Endothelial cell of umbilical vein (primary cell): Measurements from ENCODE around the gene IP6K2. TPM values are rescaled to one million over a fixed set of nuclear protein-coding genes. Genes with fewer than 3 reads are reported as not detected.

Experiments used
- Bru-seq: library from RNA; stranded (reverse); fragments of 400-500 nt; gene quantifications from one replicate; lab custom pipeline; 2021; lab: Mats Ljungman, UMichigan
- BruChase-seq, 2 experiments: library from RNA; stranded (reverse); fragments of 400-500 nt; gene quantifications; one replicate each; lab custom pipeline; 2021; lab: Mats Ljungman, UMichigan
- BruUV-seq: library from RNA; stranded (reverse); fragments of 400-500 nt; replicated peaks from 2 replicates; lab custom pipeline; 2021; lab: Mats Ljungman, UMichigan
- CTCF ChIA-PET: fragments of 300-600, 350-600 bp; sonication (Branson Sonifier 250); formaldehyde crosslinking; loops from one replicate; lab custom pipeline; 2021; ENCODE audit warnings: antibody characterized with exemption, inconsistent platforms; lab: Charles Lee
- POLR2A ChIA-PET: fragments of 300-600, 350-600 bp; sonication (Branson Sonifier 250); formaldehyde crosslinking; loops from one replicate; lab custom pipeline; 2021; ENCODE audit warnings: antibody characterized with exemption, inconsistent platforms; lab: Charles Lee
- DNase-seq: peaks from one replicate; pipeline ENCODE4 v3.0.0-alpha.2; 2011; ENCODE audit warnings: low read depth, low spot score
- FAIRE-seq: peaks from 2 replicates; lab custom pipeline; 2011; peaks lifted over from hg19 to GRCh38; lab: Jason Lieb, UNC
- H2AFZ ChIP-seq: 2 replicates; pipeline ENCODE4 v1.6.0; 2012; ENCODE audit warnings: low read depth, low read length, control low read depth, inconsistent platforms
- H3K27ac ChIP-seq: 2 replicates; pipeline ENCODE4 v1.5.1; 2011; ENCODE audit warnings: low read depth, mild to moderate bottlenecking, control low read depth, low read length, moderate library complexity; ENCODE audit not compliant: insufficient read depth
- H3K27me3 ChIP-seq, 2 experiments: 2 replicates each; pipeline versions ENCODE4 v1.6.0 to v1.6.1; 2011; ENCODE audit warnings: low read length in 2 of 2, mixed read lengths in 1 of 2; ENCODE audit not compliant: control insufficient read depth in 2 of 2, insufficient read depth in 2 of 2
- H3K36me3 ChIP-seq, 2 experiments: 2 replicates in 1 of 2; 3 replicates in 1 of 2; pipeline ENCODE4 v1.5.1; 2011; ENCODE audit warnings: low read length in 2 of 2, mild to moderate bottlenecking in 1 of 2, moderate library complexity in 1 of 2; ENCODE audit not compliant: control insufficient read depth in 2 of 2, insufficient read depth in 2 of 2; ENCODE audit errors: extremely low read depth in 1 of 2
- H3K4me1 ChIP-seq: 3 replicates; pipeline ENCODE4 v1.5.1; 2011; ENCODE audit warnings: mild to moderate bottlenecking, low read length; ENCODE audit not compliant: control insufficient read depth, insufficient read depth; ENCODE audit errors: extremely low read depth
- H3K4me2 ChIP-seq: 2 replicates; pipeline ENCODE4 v1.6.1; 2011; ENCODE audit warnings: low read length, control low read depth, mixed read lengths; ENCODE audit not compliant: insufficient read depth
- H3K4me3 ChIP-seq, 3 experiments: fragments of 200-600 bp in 1 of 3; sonication (generic), shearing (Covaris generic) in 1 of 3; replicated peaks in 1 of 3; 2 replicates each; pipeline ENCODE4 v1.5.1; 2011 to 2016; ENCODE audit warnings: control low read depth in 3 of 3, low read length in 3 of 3, mild to moderate bottlenecking in 2 of 3, inconsistent platforms in 1 of 3, low read depth in 1 of 3, moderate library complexity in 1 of 3; ENCODE audit not compliant: insufficient read depth in 1 of 3
- H3K79me2 ChIP-seq: 2 replicates; pipeline ENCODE4 v1.6.0; 2012; ENCODE audit warnings: low read length, inconsistent platforms; ENCODE audit not compliant: control insufficient read depth, insufficient read depth
- H3K9ac ChIP-seq: replicated peaks from 2 replicates; pipeline ENCODE3; 2011; ENCODE audit warnings: low read length, control low read depth; ENCODE audit not compliant: insufficient read depth; ENCODE audit errors: extremely low read depth
- H3K9me1 ChIP-seq: replicated peaks from 3 replicates; pipeline ENCODE4 v1.6.0; 2011; ENCODE audit warnings: mild to moderate bottlenecking, low read length; ENCODE audit not compliant: control insufficient read depth, insufficient read depth; ENCODE audit errors: extremely low read depth
- H3K9me3 ChIP-seq: replicated peaks from 2 replicates; pipeline ENCODE4 v1.5.1; 2012; ENCODE audit warnings: low read length, inconsistent platforms; ENCODE audit not compliant: control insufficient read depth, insufficient read depth
- H4K20me1 ChIP-seq: replicated peaks from 2 replicates; pipeline ENCODE3; 2011; ENCODE audit warnings: mild to moderate bottlenecking, low read length; ENCODE audit not compliant: control insufficient read depth, insufficient read depth; ENCODE audit errors: extremely low read depth
- JUN ChIP-seq: IDR thresholded peaks from 2 replicates; pipeline ENCODE4 v1.6.1; 2011; ENCODE audit warnings: borderline replicate concordance, low read depth; ENCODE audit not compliant: insufficient read length, insufficient read depth
- POLR2A ChIP-seq: IDR thresholded peaks from 2 replicates; pipeline ENCODE4 v1.6.1; 2012; ENCODE audit warnings: low read depth, mild to moderate bottlenecking, control low read depth, low read length
- POLR2AphosphoS5 ChIP-seq: IDR thresholded peaks from 2 replicates; pipeline ENCODE4 v1.6.1; 2012; ENCODE audit warnings: low read depth, mild to moderate bottlenecking, control low read depth, low read length, moderate library complexity; ENCODE audit not compliant: insufficient read depth
- dilution Hi-C: fragments of 300-500 bp; cut with MboI; formaldehyde crosslinking; loops from one replicate; pipeline ENCODE4 v1.15.0; 2019; ENCODE audit warnings: low sequenced_read_pairs; ENCODE audit not compliant: extremely low pct_ligation_motif_present
- intact Hi-C: fragments of 100-400 bp; cut with micrococcal nuclease; formaldehyde crosslinking; loops from one replicate; pipeline ENCODE4 v1.10.0; 2022
- long read RNA-seq: library from polyadenylated mRNA; stranded (forward); transcript quantifications from one replicate; pipeline ENCODE4 v2.0.0, GENCODE V29; 2021
- polyA minus RNA-seq, 3 experiments: library from RNA; depleted of rRNA, polyadenylated mRNA; stranded (reverse); fragments of >200 nt; gene quantifications; 1 replicate in 1 of 3; 2 replicates in 2 of 3; pipeline ENCODE4 v1.2.3, GENCODE V29; 2011
- polyA plus RNA-seq, 4 experiments: library from polyadenylated mRNA; depleted of rRNA in 3 of 4; stranded (reverse) in 3 of 4; unstranded in 1 of 4; fragments of >200 nt; gene quantifications; 2 replicates each; pipeline versions ENCODE4 v1.2.1 to v1.2.3, GENCODE V29; 2011 to 2012; ENCODE audit warnings: missing spikeins in 1 of 4
- total RNA-seq: library from RNA; stranded (reverse); gene quantifications from 2 replicates; pipeline ENCODE4 v1.2.3, GENCODE V29; 2021
- TF ChIP-seq, protein P1 (sequence below): IDR thresholded peaks from 2 replicates; pipeline ENCODE4 v1.6.1; 2011; ENCODE audit not compliant: insufficient read depth, insufficient read length

The IP6K2 gene, protein sequence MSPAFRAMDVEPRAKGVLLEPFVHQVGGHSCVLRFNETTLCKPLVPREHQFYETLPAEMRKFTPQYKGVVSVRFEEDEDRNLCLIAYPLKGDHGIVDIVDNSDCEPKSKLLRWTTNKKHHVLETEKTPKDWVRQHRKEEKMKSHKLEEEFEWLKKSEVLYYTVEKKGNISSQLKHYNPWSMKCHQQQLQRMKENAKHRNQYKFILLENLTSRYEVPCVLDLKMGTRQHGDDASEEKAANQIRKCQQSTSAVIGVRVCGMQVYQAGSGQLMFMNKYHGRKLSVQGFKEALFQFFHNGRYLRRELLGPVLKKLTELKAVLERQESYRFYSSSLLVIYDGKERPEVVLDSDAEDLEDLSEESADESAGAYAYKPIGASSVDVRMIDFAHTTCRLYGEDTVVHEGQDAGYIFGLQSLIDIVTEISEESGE
- total RNA-seq (72.4 and 81.8 TPM in 2 replicates), polyA plus RNA-seq (138 and 143 TPM in 2 replicates), polyA minus RNA-seq (97.1 and 99.2 TPM in 2 replicates), Bru-seq, nascent RNA (percentile 91 among the genes with signal in this experiment), BruChase-seq, experiment 1, labeled RNA remaining after a 6-hour chase (percentile 84 among the genes with signal in this experiment), BruChase-seq, experiment 2, labeled RNA remaining after a 2-hour chase (percentile 88 among the genes with signal in this experiment)
- polyA plus RNA-seq (2011; cell fraction: cytosol; rRNA removed): 106 and 115 TPM in 2 replicates
- polyA plus RNA-seq (2011; cell fraction: nucleus; rRNA removed): 373 and 391 TPM in 2 replicates
- polyA plus RNA-seq (2012): 75.9 and 82.9 TPM in 2 replicates
- polyA minus RNA-seq (2011; cell fraction: cytosol; rRNA and poly(A)+ RNA removed): 24.8 TPM
- polyA minus RNA-seq (2011; cell fraction: nucleus; rRNA and poly(A)+ RNA removed): 117 and 128 TPM in 2 replicates
- long read RNA-seq, transcript IP6K2-221 (2 exons, 1,673 nt): minor isoform, 7 of 245 reads
- long read RNA-seq, transcript IP6K2-202 (3 exons, 1,185 nt): minor isoform, 8 of 245 reads
- long read RNA-seq, transcript IP6K2-211 (4 exons, 1,309 nt): minor isoform, 5 of 245 reads
- long read RNA-seq, transcript IP6K2-201 (6 exons, 1,775 nt): major isoform, 111 of 245 reads
- long read RNA-seq, partial matches to known transcripts: 24 of 245 reads
- long read RNA-seq, other reads (novel, unspliced or antisense): 84 of 245 reads

GRCh38 chr3:48716982-48717746 is at the start of gene IP6K2:
Gene IP6K2 (minus strand): TSS chr3:48717221. CDS start chr3:48695291, 21,930 bp downstream.
- intact Hi-C loops: loop anchor here (1.0 to 5.0 kb wide), 3 partner anchors 22 to 200 kb away; partner anchors contain the start of genes ARIH2 and SLC26A6
- Histone ChIP-seq H3K4me1 (peaks cover 8% of the 10 kb centered on the region), H3K9me1 (no peaks in the 10 kb centered on the region), H3K36me3 (no peaks in the 10 kb centered on the region), H2AFZ (peak within 1 kb of the TSS; percentile 41), H4K20me1 (no peaks in the 10 kb centered on the region), H3K79me2 (peaks cover 47% of the 10 kb centered on the region), H3K27ac (peak within 1 kb of the TSS; percentile 88), H3K4me3 (peak within 1 kb of the TSS; percentile 81 to 99 (median 93)), H3K4me2 (peak within 1 kb of the TSS; percentile 96), H3K9ac (peak within 1 kb of the TSS; percentile 99), H3K27me3 (peaks cover 5 to 8% of the 10 kb centered on the region in 2 experiments), H3K9me3 (no peaks in the 10 kb centered on the region)
- ChIA-PET CTCF (interaction anchor here (0.9 to 3.5 kb wide), 7 partner anchors 12 to 316 kb away, joined by 3 to 23 read pairs (median 4); partner anchors contain the start of genes CELSR3 and NCKIPSD), POLR2A (interaction anchor here (0.5 to 1.1 kb wide), 6 partner anchors 11 to 329 kb away, joined by 3 to 4 read pairs (median 3); no protein-coding TSS in a partner anchor)
- FAIRE-seq (peak; percentile 95), DNase-seq (peak; percentile 99)
- dilution Hi-C loops: no loop called here
- TF ChIP-seq POLR2AphosphoS5: peak; percentile 95
- no peak for TF ChIP-seq JUN
- TF ChIP-seq POLR2A: peak; percentile 97
- TF ChIP-seq, protein P1, sequence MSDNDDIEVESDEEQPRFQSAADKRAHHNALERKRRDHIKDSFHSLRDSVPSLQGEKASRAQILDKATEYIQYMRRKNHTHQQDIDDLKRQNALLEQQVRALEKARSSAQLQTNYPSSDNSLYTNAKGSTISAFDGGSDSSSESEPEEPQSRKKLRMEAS: peak; percentile 42
- no TSS peak for BruUV-seq
